H9 (cell line): ENCODE results near the gene ZNF879. TPM values are rescaled to one million over a fixed set of nuclear protein-coding genes. Genes with fewer than 3 reads are reported as not detected.

Experiments
- DNase-seq: peaks from one replicate; pipeline ENCODE4 v3.0.0-alpha.2; 2017
- H2AFZ ChIP-seq: one replicate; pipeline ENCODE4 v1.6.1; 2013; ENCODE audit warnings: mild to moderate bottlenecking, low read length, control low read depth, moderate library complexity
- H2AK5ac ChIP-seq: 2 replicates; pipeline ENCODE4 v1.6.1; 2013; ENCODE audit warnings: low read length, control low read depth, mixed read lengths; ENCODE audit not compliant: insufficient read length
- H2BK120ac ChIP-seq: one replicate; pipeline ENCODE4 v1.6.1; 2013; ENCODE audit warnings: low read depth, mild to moderate bottlenecking, low read length, control low read depth, inconsistent platforms; ENCODE audit not compliant: poor library complexity, severe bottlenecking
- H2BK12ac ChIP-seq: 2 replicates; pipeline ENCODE4 v1.6.1; 2013; ENCODE audit warnings: low read length, control low read depth, mixed read lengths, low read depth; ENCODE audit not compliant: insufficient read length
- H2BK15ac ChIP-seq: 2 replicates; pipeline ENCODE4 v1.6.1; 2013; ENCODE audit warnings: low read depth, low read length, control low read depth
- H2BK20ac ChIP-seq: one replicate; pipeline ENCODE4 v1.6.1; 2013; ENCODE audit warnings: low read depth, mild to moderate bottlenecking, low read length, control low read depth, inconsistent platforms; ENCODE audit not compliant: poor library complexity, severe bottlenecking
- H2BK5ac ChIP-seq: 2 replicates; pipeline ENCODE4 v1.6.1; 2013; ENCODE audit warnings: low read length, control low read depth, mixed read lengths; ENCODE audit not compliant: insufficient read length
- H3K14ac ChIP-seq: 2 replicates; pipeline ENCODE4 v1.6.1; 2013; ENCODE audit warnings: low read length, control low read depth; ENCODE audit not compliant: insufficient read depth
- H3K18ac ChIP-seq: 2 replicates; pipeline ENCODE4 v1.6.1; 2013; ENCODE audit warnings: low read depth, mild to moderate bottlenecking, mixed read lengths, low read length, control low read depth; ENCODE audit not compliant: insufficient read length
- H3K23ac ChIP-seq: 2 replicates; pipeline ENCODE4 v1.6.1; 2013; ENCODE audit warnings: low read length, control low read depth, mixed read lengths, low read depth; ENCODE audit not compliant: insufficient read length
- H3K23me2 ChIP-seq: 2 replicates; pipeline ENCODE4 v1.6.1; 2013; ENCODE audit warnings: low read depth, mild to moderate bottlenecking, mixed read lengths, low read length, control low read depth; ENCODE audit not compliant: insufficient read length, poor library complexity, severe bottlenecking
- H3K27ac ChIP-seq: 2 replicates; pipeline ENCODE4 v1.5.1; 2013; ENCODE audit warnings: low read length, control low read depth, mixed read lengths, low read depth; ENCODE audit not compliant: insufficient read length
- H3K27me3 ChIP-seq: 2 replicates; pipeline ENCODE4 v1.6.1; 2013; ENCODE audit warnings: low read length, control low read depth, inconsistent platforms; ENCODE audit not compliant: insufficient read depth
- H3K4ac ChIP-seq: 2 replicates; pipeline ENCODE4 v1.6.1; 2013; ENCODE audit warnings: low read depth, mild to moderate bottlenecking, control low read depth, inconsistent platforms, low read length, moderate library complexity
- H3K4me1 ChIP-seq: 2 replicates; pipeline ENCODE4 v1.6.1; 2013; ENCODE audit warnings: low read length, control low read depth, inconsistent platforms; ENCODE audit not compliant: insufficient read depth
- H3K4me2 ChIP-seq: 2 replicates; pipeline ENCODE4 v1.6.1; 2013; ENCODE audit warnings: low read length, control low read depth, mixed read lengths; ENCODE audit not compliant: insufficient read length, insufficient read depth
- H3K56ac ChIP-seq: 2 replicates; pipeline ENCODE4 v1.6.1; 2013; ENCODE audit warnings: low read depth, mild to moderate bottlenecking, mixed read lengths, low read length, control low read depth; ENCODE audit not compliant: insufficient read length
- H3K79me1 ChIP-seq: 2 replicates; pipeline ENCODE4 v1.6.1; 2013; ENCODE audit warnings: low read depth, mild to moderate bottlenecking, moderate library complexity, low read length, control low read depth, inconsistent platforms; ENCODE audit not compliant: insufficient read depth, poor library complexity, severe bottlenecking
- H3K79me2 ChIP-seq: 2 replicates; pipeline ENCODE4 v1.6.1; 2013; ENCODE audit warnings: low read length, control low read depth, inconsistent platforms; ENCODE audit not compliant: insufficient read depth
- H3K9ac ChIP-seq: 2 replicates; pipeline ENCODE4 v1.6.1; 2013; ENCODE audit warnings: low read length, control low read depth, mixed read lengths; ENCODE audit not compliant: insufficient read length; ENCODE audit errors: extremely low read depth
- H3K9me3 ChIP-seq: one replicate; pipeline ENCODE4 v1.6.1; 2013; ENCODE audit warnings: low read depth, low read length, inconsistent platforms; ENCODE audit not compliant: control insufficient read depth
- H3T11ph ChIP-seq: one replicate; pipeline ENCODE4 v1.6.1; 2013; ENCODE audit warnings: mild to moderate bottlenecking, low read length, control low read depth, inconsistent platforms
- H4K20me1 ChIP-seq: one replicate; pipeline ENCODE4 v1.6.1; 2013; ENCODE audit not compliant: control insufficient read depth, insufficient read length, insufficient read depth
- H4K5ac ChIP-seq: 2 replicates; pipeline ENCODE4 v1.6.1; 2013; ENCODE audit warnings: low read depth, mild to moderate bottlenecking, mixed read lengths, low read length, control low read depth; ENCODE audit not compliant: insufficient read length
- H4K8ac ChIP-seq: replicated peaks from 2 replicates; pipeline ENCODE4 v1.6.1; 2013; ENCODE audit warnings: low read length, control low read depth, mixed read lengths, low read depth; ENCODE audit not compliant: insufficient read length
- H4K91ac ChIP-seq: 2 replicates; pipeline ENCODE4 v1.6.1; 2013; ENCODE audit warnings: low read depth, mild to moderate bottlenecking, moderate library complexity, mixed read lengths, low read length, control low read depth; ENCODE audit not compliant: insufficient read length
- H3K27ac Mint-ChIP-seq, 3 experiments: 2 replicates in 2 of 3; 3 replicates in 1 of 3; pipeline ENCODE4 v1.8.0; 2020 to 2021; ENCODE audit warnings: mixed read lengths in 3 of 3, mild to moderate bottlenecking in 1 of 3, moderate library complexity in 1 of 3
- H3K27me3 Mint-ChIP-seq: 2 replicates; pipeline ENCODE4 v1.8.0; 2021; ENCODE audit warnings: low read depth, mild to moderate bottlenecking, moderate library complexity, mixed read lengths
- H3K36me3 Mint-ChIP-seq, 3 experiments: 2 replicates in 2 of 3; 3 replicates in 1 of 3; pipeline ENCODE4 v1.8.0; 2020 to 2021; ENCODE audit warnings: low read depth in 3 of 3, mixed read lengths in 3 of 3; ENCODE audit not compliant: insufficient read depth in 1 of 3
- H3K4me1 Mint-ChIP-seq, 2 experiments: 2 replicates each; pipeline ENCODE4 v1.8.0; 2020; ENCODE audit warnings: mixed read lengths in 2 of 2
- H3K4me3 Mint-ChIP-seq, 2 experiments: 2 replicates in 1 of 2; 3 replicates in 1 of 2; pipeline ENCODE4 v1.8.0; 2020 to 2021; ENCODE audit warnings: mild to moderate bottlenecking in 2 of 2, mixed read lengths in 2 of 2, moderate library complexity in 1 of 2
- H3K9me3 Mint-ChIP-seq, 2 experiments: 2 replicates in 1 of 2; 3 replicates in 1 of 2; pipeline ENCODE4 v1.8.0; 2020; ENCODE audit warnings: mild to moderate bottlenecking in 2 of 2, mixed read lengths in 2 of 2, moderate library complexity in 1 of 2
- WGBS: extraction: QIAGEN DNeasy Blood & Tissue Kit; methylation state at CpG from one replicate; pipeline ENCODE4 v1.1.7; 2013; ENCODE audit warnings: missing lambda C conversion rate, low lambda C conversion rate, mixed read lengths; ENCODE audit not compliant: insufficient read length; ENCODE audit errors: extremely low coverage; 5-methylcytosine and 5-hydroxymethylcytosine counted together
- total RNA-seq: library from RNA; stranded (reverse); gene quantifications from 2 replicates; pipeline ENCODE4 v1.2.1, GENCODE V29; 2021
- TF ChIP-seq, protein P1 (sequence below): fragments of 200-600 bp; sonication (generic); conservative IDR thresholded peaks from 3 replicates; pipeline ENCODE4 v1.8.0; 2021; ENCODE audit warnings: antibody characterized with exemption, mild to moderate bottlenecking

ZNF879 gene
- total RNA-seq, 1 experiment from 2014 or later: 5.4 TPM

DNA sequence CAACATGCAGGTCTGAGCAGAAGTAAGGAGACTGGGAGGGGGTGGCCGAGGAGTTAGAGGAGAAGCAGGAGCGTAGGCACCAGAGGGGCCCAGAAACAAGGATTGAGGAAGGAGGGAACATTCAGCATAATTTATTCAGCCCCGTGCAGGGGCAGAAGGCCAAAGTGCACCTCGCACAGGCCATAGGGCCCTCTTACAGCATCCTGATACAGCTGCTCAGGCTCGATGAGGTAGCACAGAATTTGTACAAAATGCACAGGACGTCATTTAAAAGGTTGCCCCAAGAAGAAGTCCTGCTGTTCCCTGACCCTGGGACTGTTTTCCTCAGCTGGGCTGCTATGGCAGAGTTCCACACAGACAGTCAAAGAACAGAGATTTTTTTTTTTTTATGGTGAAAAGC, 26.4 kb upstream of the ZNF879 start:
- no CpG with 5 or more reads among the region's 6 CpGs for WGBS
- peaks cover 22 to 51% of the 10 kb centered on the region in 2 experiments for H3K9me3 Mint-ChIP-seq
- peaks cover 66% of the 10 kb centered on the region for H3K27me3 Mint-ChIP-seq

More for the DNA sequence above, 26.4 kb upstream of the ZNF879 start:
- Mint-ChIP-seq H3K4me1 (peaks cover 5 to 10% of the 10 kb centered on the region in 2 experiments), H3K4me3 (no peak overlapping the region), H3K27ac (no peak overlapping the region), H3K36me3 (peaks cover 0 to 4% (median 3%) of the 10 kb centered on the region in 3 experiments; a peak in 3 of 7 replicates)
- no peak overlapping the region for H2BK12ac ChIP-seq
- no peak overlapping the region for H3K27ac ChIP-seq
- no peak overlapping the region for H2BK20ac ChIP-seq
- peaks cover 3% of the 10 kb centered on the region for H3K9me3 ChIP-seq
- no peak overlapping the region for H4K8ac ChIP-seq
- H4K20me1 ChIP-seq: no peaks in the 10 kb centered on the region
- H2BK120ac ChIP-seq: no peak overlapping the region
- H2AFZ ChIP-seq: no peak overlapping the region
- no peak overlapping the region for H4K91ac ChIP-seq
- no peak overlapping the region for H3K4me2 ChIP-seq
- no peak overlapping the region for H3K18ac ChIP-seq
- no peak overlapping the region for H3T11ph ChIP-seq
- no peak overlapping the region for H3K9ac ChIP-seq
- H3K27me3 ChIP-seq: peaks cover 26% of the 10 kb centered on the region
- no peak overlapping the region for H3K14ac ChIP-seq
- DNase-seq: no peak
- no peak overlapping the region for H2BK5ac ChIP-seq
- H4K5ac ChIP-seq: no peak overlapping the region
- peaks cover 2% of the 10 kb centered on the region for H3K23me2 ChIP-seq
- H3K23ac ChIP-seq: no peak overlapping the region
- no peaks in the 10 kb centered on the region for H3K79me2 ChIP-seq
- H3K56ac ChIP-seq: no peak overlapping the region
- TF ChIP-seq, protein P1, sequence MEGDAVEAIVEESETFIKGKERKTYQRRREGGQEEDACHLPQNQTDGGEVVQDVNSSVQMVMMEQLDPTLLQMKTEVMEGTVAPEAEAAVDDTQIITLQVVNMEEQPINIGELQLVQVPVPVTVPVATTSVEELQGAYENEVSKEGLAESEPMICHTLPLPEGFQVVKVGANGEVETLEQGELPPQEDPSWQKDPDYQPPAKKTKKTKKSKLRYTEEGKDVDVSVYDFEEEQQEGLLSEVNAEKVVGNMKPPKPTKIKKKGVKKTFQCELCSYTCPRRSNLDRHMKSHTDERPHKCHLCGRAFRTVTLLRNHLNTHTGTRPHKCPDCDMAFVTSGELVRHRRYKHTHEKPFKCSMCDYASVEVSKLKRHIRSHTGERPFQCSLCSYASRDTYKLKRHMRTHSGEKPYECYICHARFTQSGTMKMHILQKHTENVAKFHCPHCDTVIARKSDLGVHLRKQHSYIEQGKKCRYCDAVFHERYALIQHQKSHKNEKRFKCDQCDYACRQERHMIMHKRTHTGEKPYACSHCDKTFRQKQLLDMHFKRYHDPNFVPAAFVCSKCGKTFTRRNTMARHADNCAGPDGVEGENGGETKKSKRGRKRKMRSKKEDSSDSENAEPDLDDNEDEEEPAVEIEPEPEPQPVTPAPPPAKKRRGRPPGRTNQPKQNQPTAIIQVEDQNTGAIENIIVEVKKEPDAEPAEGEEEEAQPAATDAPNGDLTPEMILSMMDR: no peak
- no peaks in the 10 kb centered on the region for H3K79me1 ChIP-seq
- no peak overlapping the region for H3K4ac ChIP-seq
- no peaks in the 10 kb centered on the region for H3K4me1 ChIP-seq
- no peak overlapping the region for H2BK15ac ChIP-seq
- no peak overlapping the region for H2AK5ac ChIP-seq
